TTC549 (cell line): Measurements from ENCODE around the gene MARF1.
"Not testable (repeated sequence)": the region's sequence is repeated elsewhere in the genome, so short reads cannot be mapped to it uniquely, and the experiment has no call there.

ENCODE experiments used
- FAIRE-seq: peaks from 2 replicates; lab custom pipeline; 2012; peaks lifted over from hg19 to GRCh38; lab: Jason Lieb, UNC

MARF1 gene

DNA sequence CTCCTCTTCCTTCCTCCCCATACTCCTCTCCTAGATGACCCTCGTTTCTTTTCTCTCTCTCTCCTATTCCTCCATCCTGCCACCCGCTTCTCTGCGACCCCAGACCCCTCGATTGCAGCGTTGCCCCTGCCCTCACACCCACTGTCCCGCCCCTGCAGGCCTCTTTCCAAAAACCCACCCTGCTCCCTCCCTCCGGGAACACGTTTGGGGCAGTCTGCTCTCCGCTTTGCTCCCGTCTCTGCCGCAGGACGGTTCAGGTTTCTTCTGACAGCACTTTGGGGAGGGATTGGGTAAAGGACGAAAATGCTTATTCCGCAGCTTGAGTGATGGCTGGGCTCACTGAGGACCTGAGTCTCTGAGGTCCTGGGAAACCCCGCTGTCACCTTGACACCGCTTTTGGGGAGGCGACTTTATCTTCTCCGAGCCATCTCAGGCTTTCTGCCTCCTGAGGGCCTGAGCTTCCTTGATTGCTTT is 7.8 kb upstream of the MARF1 start:
- FAIRE-seq = no peak

DNA sequence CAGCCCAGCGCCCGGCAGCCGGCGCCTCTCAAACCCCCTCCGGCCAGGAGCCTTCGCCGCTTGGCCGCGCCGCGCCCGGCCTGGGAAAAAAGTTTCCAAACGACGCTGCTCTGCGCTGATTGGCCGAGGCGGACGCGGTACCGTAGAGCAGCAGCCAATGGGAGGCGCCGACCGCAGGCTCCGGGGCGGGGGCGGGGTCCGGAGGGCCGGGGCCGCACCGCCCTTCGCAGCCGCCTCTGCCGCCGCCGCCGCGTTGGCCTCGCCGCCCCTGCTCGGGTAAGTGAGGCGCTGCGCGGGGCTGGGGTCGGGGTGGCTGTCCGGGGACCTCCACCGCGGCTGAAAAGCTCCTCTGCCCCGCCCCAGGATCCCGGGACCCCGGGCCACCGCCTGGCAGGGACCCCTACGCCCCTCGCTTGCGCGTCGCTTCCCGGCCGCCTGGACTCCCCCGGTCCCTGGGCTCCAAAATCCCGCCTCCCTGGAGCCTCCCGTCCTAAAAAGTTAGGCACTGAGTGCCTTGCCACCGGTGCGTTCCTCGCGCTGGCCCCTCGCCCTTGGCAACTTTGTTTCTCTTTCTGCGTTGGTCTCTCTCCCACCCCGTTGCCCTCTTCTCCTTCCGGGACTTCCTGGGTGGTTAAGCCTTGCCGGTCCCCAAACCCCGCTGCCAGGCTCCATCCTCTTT is 7.2 kb upstream of the MARF1 start, which contains the start of gene NDE1:
TSS of gene NDE1 (plus strand) at position 227 of the 679 bp plus-strand sequence. CDS start 14,534 bp downstream, outside the sequence.
- no peak for FAIRE-seq

DNA sequence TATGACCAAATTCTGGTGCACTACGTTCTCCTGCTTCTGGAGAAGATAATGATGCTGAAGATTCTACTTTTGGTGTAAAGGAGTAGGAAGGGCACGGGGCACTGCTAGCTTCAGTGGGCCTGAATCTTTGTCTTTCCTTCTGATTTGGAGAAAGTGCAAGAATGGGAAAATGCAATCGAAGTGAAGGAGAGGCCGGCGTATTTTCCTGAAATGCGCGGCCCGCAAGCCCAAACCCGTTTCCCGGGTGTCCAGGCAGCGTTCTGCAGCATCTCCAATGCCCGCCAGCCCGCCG is 6.7 kb upstream of the MARF1 start:
- no peak for FAIRE-seq

DNA sequence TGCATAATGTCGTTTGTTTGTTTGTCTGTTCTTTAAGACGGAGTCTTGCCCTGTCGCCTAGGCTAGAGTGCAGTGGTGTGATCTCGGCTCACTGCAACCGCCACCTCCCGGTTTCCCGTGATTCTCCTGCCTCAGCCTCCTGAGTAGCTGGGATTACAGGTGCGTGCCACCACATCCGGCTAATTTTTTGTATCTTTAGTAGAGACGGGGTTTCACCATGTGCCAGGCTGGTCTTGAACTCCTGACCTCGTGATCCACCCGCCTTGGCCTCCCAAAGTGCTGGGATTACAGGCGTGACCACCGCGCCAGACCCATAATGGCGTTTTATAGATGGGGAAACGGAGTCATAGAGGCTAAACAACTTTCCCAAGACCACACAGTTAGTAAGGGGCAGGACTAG is 6.4 kb upstream of the MARF1 start:
- FAIRE-seq = not testable (repeated sequence)

DNA sequence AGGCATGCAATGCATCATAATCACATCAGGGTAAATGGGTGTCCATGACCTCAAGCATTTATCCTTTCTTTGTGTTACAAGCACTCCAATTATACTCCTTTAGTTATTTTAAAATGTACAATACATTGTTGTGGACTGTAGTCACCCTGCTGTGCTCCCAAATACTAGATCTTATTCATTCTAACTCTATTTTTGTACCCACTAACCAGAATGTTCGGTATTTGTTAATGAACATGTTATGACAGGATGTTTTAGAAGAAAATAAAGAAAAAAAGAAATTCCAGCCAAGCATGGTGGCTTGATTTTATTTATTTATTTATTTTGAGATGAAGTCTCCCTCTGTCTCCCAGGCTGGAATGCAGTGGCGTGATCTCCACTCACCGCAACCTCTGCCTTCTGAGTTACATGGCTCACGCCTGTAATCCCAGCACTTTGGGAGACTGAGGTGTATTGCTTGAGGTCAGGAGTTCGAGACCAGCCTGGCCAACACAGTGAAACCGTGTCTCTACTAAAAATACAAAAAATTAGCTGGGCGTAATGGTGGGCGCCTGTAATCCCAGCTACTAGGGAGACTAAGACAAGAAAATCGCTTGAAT is 5.3 kb upstream of the MARF1 start:
- FAIRE-seq = no peak

DNA sequence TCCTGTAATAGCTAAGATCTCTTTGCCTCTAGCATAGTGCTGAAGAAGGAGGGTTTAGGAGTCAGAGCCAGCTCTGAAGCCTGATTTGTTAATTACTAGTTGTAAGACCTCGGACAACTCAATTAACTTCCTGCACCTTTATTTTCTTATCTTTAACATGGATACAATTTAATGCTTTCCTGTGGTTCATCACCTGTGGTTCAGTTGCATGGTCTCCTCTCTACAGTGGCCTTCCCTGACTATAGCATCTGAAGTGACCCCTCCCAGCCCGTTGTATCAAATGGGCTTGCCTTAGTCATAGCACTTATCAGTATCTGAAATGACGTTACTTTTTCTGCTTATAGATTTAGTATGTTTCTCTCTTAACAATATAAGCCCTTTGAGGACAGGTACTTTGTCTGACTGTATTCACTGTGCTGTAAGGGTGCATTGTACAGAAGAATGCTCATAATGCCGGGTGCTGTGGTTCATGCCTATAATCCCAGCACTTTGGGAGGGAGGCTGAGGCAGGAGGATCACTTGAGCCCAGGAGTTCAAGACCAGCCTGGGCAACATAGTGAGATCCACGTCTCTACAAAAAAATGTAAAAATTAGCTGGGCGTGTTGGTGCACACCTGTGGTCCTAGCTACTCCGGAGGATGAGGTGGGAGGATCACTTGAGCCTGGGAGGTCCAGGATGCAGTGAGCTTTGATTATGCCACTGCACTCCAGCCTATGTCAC is 4.5 kb upstream of the MARF1 start:
- no peak for FAIRE-seq

DNA sequence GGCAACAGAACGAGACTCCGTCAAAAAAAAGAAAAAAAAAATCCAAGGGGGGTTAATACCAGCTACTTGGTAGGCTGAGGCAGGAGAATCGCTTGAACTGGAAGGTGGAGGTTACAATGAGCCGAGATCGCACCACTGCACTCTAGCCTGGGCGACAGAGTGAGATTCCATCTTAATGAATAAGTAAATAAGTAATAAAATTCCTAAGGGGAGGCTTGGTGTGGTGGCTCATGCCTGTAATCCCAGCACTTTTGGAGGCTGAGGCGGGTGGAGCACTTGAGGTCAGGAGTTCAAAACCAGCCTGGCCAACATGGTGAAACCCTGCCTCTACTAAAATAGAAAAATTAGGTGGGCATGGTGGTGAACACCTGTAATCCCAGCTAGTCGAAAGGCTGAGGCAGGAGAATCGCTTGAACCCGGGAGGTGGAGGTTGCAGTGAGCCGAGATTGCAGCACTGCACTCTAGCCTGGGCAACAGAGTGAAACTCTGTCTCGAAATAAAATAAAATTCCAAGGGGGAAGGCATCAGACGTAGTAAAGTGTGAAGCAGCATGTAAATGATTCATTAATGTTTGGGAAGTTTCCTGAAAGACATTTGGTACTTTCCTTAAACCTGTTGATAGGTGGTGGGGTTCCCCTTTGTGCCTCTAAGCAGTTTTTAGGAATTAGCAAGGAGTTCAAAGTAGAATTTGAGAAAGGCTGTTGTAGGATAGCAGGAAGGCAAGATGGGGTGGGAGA is 3.8 kb upstream of the MARF1 start:
- FAIRE-seq = not testable (repeated sequence)

DNA sequence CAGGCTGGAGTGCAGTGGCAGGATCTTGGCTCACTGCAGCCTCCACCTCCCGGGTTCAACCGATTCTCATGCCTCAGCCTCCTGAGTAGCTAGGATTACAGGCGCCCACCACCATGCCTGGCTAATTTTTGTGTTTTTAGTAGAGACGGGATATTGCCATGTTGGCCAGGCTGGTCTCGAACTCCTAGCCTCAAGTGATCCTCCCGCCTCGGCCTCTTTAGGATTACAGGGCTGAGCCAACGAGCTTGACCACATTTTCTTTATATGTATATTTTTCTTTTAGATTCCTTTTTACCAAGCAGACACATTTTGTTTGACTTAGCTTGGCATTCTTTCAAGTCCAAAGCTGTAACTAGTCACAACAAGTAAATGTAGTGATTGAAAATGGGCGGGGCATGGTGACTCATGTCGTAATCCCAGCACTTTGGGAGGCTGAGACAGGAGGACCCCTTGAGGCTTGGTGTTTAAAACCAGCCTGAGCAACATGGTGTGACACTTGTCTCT is 2.1 kb upstream of the MARF1 start:
- FAIRE-seq = not testable (repeated sequence)

DNA sequence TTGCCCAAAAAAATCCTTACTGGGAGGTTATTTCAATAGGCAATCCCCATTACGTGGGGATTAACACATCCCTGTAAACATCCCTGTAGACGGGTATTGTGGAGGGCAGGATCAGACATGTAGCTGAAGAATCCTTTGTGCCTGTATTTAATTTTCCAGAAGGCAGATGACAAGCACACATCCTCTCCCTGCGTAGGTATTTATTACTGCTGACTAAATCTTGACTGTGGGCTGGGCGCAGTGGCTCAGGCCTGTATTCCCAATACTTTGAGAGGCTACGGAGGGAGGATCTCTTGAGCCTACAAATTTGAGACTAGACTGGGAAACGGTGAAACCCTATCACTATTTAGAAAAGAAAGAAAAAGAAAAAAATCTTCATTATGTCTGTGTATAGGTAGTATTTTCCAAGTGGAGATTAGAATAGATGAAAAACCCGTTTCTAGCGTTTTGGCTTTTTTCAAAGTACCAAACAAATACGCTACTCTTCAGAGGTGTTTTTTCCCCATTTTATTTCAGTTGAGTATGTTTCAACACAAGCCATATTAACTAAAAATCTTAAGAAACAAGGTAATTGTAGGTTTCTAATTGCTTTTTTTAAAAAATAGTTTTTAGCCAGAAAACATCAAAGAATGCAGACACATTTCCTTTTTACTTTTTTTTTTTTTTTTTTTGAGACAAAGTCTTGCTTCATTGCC is 1.5 kb upstream of the MARF1 start:
- no peak for FAIRE-seq

DNA sequence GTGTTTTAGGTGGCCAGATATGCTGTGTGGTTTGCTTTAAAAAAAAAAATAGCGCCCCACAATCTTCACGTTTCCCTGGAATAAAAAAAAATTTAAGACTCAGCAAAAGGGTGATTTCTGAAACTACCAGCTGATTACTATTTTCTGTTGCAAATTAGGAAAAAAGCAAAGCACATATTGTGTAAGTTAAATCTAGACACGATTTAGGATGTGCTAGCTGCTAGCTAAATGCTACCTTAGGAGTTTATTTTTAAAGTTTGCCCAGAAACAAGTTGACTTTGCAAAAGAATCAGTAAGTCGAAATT is 944 bp upstream of the MARF1 start:
- FAIRE-seq = no peak

DNA sequence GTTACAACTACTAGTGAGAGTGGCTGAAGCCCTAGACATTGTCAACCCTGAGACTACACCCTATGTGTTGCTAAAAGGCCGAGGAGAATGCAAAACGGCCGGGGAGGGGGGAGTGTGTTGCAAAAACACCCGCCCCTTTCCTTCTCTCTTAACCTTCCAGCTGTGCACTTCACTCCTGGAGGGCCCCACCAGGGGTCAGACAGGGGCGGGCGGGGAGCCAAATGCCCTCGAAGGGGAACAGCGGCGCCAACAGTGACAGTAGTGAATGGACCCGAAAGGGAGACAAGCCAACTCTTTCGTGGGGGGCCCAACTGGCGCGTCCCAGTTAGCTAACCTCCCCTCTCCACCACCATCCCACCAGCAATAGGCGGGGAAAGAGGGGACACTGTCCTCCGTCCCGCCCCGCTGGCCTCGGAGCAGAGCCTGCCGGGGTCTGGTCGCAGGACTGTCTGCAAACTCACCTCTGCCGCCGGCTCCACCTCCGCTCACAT is 352 bp downstream of the MARF1 start:
- no peak for FAIRE-seq

DNA sequence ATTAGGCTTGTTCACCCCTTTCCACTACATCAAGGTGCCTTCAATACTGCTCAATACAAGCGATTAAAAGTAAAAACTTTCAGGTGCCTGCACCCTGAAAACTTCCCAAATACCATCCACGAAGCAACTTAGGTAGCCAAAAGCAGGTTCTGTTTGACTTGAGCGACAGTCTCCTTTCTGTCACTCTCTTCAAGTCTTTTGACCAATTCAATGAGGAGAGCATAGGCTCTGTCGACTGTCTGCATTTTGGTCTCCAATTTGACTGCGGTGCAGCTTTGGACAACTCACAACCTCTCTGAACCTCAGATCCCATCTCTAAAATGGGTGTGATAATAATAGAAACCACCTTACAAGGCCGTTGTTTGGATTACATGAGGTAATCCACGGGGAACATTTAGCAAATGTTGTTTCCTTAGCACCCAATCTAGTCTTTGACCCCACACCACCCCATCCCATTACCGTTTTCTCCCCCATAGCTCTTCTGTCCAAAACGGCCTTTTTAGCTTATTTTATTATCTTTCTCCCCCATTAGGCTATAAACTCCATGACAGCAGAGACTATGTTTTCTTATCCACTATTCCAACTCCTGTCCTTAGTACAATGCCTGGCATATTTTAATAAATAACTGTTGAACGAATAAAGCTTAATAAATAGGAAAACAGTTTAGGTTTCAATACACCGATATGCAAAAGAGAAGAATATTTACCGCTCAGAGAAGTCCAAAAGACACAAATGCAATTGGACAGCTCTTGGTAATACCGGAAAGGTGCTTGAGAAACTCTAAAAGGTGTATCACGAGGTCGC is 999 bp downstream of the MARF1 start:
- FAIRE-seq = no peak

DNA sequence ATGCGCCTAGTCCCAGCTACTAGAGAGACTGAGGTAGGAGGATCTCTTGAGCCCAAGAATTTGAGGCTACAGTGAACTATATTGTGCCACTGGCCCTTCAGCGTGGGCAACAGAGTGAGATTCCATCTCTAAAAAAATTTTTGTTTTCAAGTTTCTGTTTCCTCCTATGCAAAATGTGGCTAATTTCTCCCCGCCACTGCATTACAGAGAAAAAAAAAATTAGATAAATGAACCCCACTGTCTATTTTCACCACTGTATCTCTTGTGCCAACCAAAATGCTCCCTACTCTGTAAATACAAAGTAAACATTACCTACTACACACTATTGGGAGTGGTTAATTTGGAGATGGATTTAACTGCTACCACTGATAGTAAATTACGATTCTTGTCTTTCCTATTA is 2.0 kb downstream of the MARF1 start:
- no peak for FAIRE-seq

DNA sequence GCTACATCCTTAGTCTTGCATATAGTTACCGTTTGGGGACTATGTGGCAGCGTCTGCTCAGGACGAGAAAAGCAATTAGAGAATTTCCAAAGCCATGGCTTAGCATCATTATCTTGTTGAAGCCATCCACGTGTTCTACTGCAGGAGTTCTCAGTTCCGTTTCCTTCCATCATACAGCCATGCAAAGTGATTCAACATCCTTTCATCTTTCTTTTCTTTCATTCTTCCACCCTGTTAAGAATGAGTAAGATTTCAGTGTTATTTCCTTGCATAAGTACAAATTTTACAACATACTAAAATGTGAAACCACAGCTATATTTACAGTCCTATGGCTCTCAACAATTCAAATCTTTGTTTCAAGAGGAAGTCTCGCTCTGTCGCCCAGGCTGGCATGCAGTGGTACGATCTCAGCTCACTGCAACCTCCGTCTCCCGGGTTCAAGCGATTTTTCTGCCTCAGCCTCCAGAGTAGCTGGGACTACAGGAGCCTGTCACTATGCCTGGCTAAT is 3.8 kb downstream of the MARF1 start:
- no peak for FAIRE-seq

DNA sequence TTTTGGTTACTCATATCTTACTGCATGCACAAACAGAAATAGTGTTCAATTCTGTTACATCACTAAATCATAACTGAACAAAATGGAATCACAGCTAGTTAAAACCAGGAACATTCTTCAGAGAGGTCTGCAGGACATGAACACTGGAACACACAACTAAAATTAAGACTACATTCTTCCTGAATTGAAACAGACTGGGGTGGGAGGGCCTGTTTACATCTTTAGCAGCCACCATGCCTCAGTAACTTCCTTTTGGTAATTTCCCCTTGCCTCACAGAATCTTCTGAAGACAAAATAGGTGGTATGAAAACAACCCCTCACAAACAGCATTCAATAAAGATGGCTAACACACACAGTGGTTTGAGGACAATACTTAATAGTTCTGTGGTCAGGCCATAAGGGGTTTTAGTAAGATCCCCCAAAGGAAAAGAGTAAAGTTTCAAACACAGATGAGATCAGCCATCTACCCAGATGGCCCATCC is 6.5 kb downstream of the MARF1 start:
- FAIRE-seq = no peak

DNA sequence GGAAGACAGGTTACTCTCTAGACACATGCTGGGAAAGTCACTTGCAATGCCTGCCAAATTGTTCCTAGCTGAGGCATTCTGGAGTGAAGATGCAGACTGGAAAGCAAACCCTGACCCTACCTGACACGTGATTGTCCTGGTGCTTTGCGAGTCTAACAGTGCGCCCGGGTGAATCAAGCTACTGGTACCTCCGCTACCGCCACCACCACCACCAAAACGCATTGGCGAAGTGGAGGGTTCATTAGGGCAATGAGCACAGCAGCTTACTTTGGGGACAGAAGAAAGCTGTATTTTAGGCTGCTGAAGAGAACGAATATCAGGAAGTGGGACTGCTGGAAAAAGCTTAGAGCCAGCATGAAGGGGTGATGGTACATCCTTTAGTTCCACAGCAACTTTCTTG is 7.0 kb downstream of the MARF1 start:
- FAIRE-seq = no peak

DNA sequence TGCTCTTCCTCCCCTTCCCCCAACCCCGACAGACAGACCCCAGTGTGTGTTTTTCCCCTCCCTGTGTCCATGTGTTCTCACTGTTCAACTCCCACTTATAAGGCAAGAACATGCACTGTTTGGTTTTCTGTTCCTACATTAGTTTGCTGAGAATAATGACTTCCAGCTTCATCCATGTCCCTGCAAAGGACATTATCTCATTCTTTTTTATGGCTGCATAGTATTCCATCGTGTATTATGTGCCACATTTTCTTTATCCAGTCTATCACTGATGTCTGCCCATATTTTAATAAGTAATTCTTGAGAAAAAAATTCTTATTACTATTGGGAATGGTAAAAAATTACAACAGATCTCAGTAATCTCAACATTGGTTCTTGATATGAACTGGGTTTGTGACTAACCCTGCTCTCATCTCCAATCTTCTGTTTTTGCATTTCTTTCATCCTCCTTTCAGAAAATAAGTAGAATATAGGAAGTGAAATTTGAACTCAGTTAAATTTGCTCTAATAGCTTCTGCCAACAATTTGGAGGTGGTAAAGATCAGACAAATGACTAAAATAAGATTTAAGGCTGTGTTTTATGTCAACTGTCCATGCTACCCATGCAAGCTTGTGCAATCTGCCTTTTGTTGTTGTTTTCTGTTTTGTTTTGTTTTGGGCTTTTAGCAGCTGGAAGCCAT is 11.1 kb downstream of the MARF1 start:
- no peak for FAIRE-seq

DNA sequence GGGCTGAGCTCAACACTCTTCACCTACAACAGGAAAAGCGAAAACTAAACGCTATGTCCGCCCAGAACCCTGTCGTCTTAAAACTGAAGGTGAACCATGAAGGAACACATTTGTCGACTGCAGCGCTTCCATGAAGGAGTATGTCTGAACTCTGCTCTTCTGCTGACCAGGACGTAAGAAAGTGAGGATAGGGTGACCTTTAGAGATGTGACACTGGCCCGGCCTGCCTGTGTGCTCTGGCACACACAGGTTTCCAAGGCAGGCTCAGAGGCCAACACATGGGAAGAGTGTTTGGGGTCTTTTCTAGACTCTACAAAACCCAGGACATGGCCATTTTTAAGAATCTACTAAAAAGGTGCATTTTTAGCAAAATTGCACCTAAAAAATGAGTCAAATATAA is 21.1 kb downstream of the MARF1 start:
- FAIRE-seq = no peak

DNA sequence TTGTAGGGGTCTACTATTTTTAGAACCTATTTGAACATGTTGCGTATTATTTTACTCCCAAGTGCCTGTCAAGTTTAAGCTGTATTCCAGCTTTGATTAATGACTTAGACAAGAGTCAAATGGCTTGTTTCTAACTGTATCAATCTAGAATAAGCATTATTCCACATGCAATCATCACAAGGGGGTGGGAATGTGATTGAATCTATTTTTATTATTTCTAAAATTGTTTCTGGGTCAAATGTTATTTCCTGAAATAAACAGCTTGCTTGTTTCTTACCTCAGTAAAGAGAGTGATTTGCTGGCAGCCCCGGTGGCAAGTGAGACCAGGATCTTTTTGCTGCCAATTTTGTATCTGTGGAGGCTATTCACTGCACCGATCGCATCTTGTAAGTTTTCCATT is 21.5 kb downstream of the MARF1 start:
- no peak for FAIRE-seq

DNA sequence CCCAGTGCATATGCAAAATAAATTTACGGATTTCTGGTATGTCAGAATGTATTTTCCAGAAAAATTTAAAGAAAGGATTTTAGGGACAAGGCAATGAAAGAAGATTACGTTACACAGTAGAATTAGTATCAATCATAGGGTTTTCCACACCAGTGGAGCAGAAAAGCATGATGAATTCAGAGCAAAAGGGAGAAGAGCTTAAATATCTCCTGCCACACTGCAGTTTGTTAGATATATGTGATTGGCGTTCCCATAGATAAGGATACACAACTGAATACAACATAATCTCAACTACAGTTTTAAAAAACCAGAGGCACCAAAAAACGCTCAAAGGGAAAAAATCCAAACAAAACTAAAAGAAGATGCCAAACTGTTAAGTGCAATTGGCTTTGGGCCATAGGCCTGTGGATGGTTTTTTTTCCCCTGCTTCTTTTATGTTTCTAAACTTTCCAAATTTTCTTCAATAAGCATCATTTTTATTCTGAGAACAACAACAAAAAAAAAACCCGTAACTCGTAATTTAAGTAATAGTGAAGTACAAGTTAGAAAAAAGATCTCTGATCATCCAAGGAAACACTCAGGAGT is 22.3 kb downstream of the MARF1 start:
- FAIRE-seq = no peak
